ENCODE measurements around the gene TCEA3. TPM values are rescaled to one million over a fixed set of nuclear protein-coding genes. Genes with fewer than 3 reads are reported as not detected.
A peak's percentile ranks its signal among the peaks of the same experiment; 100 is the strongest.

TCEA3 gene
- total and polyA plus RNA-seq, 2 of the 4 experiments (the other 2 are of a cell fraction): 3.0 to 6.3 TPM

- no peak overlapping the region for H4K5ac ChIP-seq (ENCODE audit: low read depth, low read length)
- H3K4me3 ChIP-seq (ENCODE audit: insufficient read depth, low read depth, low read length): no peak overlapping the region
- ChIA-PET POLR2A (ENCODE audit: unreplicated experiment) (no interaction called here), CTCF (no interaction called here)
- no peak overlapping the region for H3K27ac ChIP-seq (ENCODE audit: insufficient read depth, low read length)
- peaks cover 26 to 44% of the 10 kb centered on the region in 2 experiments for H3K79me1 ChIP-seq (ENCODE audit: low read depth in 1 of 2, low read length in 2 of 2)
- WGBS, 2 experiments (ENCODE audit: extremely low coverage in 2 of 2, insufficient read length in 1 of 2): 84% methylated on average over 7 of the region's 13 CpGs; no CpG with 5 or more reads in 1 of the 2 experiments
- peaks cover 20% of the 10 kb centered on the region for H3K4me1 ChIP-seq (ENCODE audit: control insufficient read depth, insufficient read depth, low read length)
- no peak overlapping the region for H2BK5ac ChIP-seq (ENCODE audit: low read depth, low read length, poor library complexity, severe bottlenecking)
- H4K8ac ChIP-seq (ENCODE audit: low read depth in 2 of 2, low read length in 2 of 2): no peak overlapping the region
- dilution Hi-C loops (cut with HindIII; ENCODE audit: low sequenced_read_pairs, unreplicated experiment) (no loop called here), intact Hi-C loops (cut with micrococcal nuclease) (no loop called here), in situ Hi-C loops (cut with MboI; ENCODE audit: low sequenced_read_pairs) (no loop called here)
- no peak overlapping the region for H2BK15ac ChIP-seq (ENCODE audit: low read depth, low read length)
- no peak overlapping the region for H3K18ac ChIP-seq (ENCODE audit: low read depth, low read length)
- H3K56ac ChIP-seq (ENCODE audit: extremely low read depth, insufficient read depth, low read length): no peak overlapping the region
- peaks cover 12% of the 10 kb centered on the region for H3K9me1 ChIP-seq (ENCODE audit: insufficient read depth, low read length)
- H2AK5ac ChIP-seq (ENCODE audit: low read depth, low read length): peak overlapping the region; percentile 20; the same call in 1 of the 2 replicates
- peaks cover 2% of the 10 kb centered on the region; the same call in 1 of the 2 replicates for H3K36me3 ChIP-seq (ENCODE audit: control insufficient read depth, insufficient read depth, low read length)
- H4K20me1 ChIP-seq (ENCODE audit: insufficient read depth, low read length): peaks cover 5% of the 10 kb centered on the region; the same call in 1 of the 2 replicates
- H3K27me3 ChIP-seq (ENCODE audit: control insufficient read depth, insufficient read depth, low read length): no peaks in the 10 kb centered on the region
- H3K9ac ChIP-seq (ENCODE audit: low read depth, low read length): no peak overlapping the region
- H2AK9ac ChIP-seq (replicated peaks; ENCODE audit: low read depth, low read length, poor library complexity): no peak overlapping the region
- no peak overlapping the region for H3K14ac ChIP-seq (replicated peaks; ENCODE audit: low read depth, low read length)
- H3K4ac ChIP-seq (ENCODE audit: low read depth, low read length): no peak overlapping the region
- no peak overlapping the region for H2AFZ ChIP-seq (replicated peaks; ENCODE audit: low read length, poor library complexity)
- BruUV-seq (replicated peaks): no TSS peak
- ATAC-seq (ENCODE audit: low read depth) (no peak), DNase-seq (no peak)
- no peak overlapping the region for H3K4me2 ChIP-seq (ENCODE audit: low read depth, low read length)
- no peak overlapping the region for H3K23ac ChIP-seq (ENCODE audit: low read depth, low read length)
- no peak overlapping the region for H2BK120ac ChIP-seq (ENCODE audit: low read depth, low read length)
- no peaks in the 10 kb centered on the region for H3K9me3 ChIP-seq (ENCODE audit: control insufficient read depth, insufficient read depth, low read length)
- H2BK20ac ChIP-seq (ENCODE audit: low read depth, low read length): no peak overlapping the region
- no peak overlapping the region for H4K91ac ChIP-seq (ENCODE audit: insufficient read depth, low read depth, low read length)
- TF ChIP-seq CTCF (conservative IDR thresholded peaks at IDR 0.05; ENCODE audit: low read depth, low read length) (no peak), RAD21 (IDR thresholded peaks at IDR 0.05; ENCODE audit: low read length) (no peak), CHD1 (IDR thresholded peaks at IDR 0.05; ENCODE audit: low read depth, low read length) (no peak), RFX5 (IDR thresholded peaks at IDR 0.05; ENCODE audit: low read depth, low read length) (no peak), MAZ (IDR thresholded peaks at IDR 0.05; ENCODE audit: borderline replicate concordance, low read depth, low read length) (no peak), USF2 (IDR thresholded peaks at IDR 0.05; ENCODE audit: low read depth, low read length) (no peak), NFE2L2 (IDR thresholded peaks at IDR 0.05; ENCODE audit: low read depth, low read length) (no peak), RCOR1 (IDR thresholded peaks at IDR 0.05; ENCODE audit: insufficient replicate concordance, low read length) (no peak), CEBPB (IDR thresholded peaks at IDR 0.05; ENCODE audit: low read depth, low read length) (no peak), BHLHE40 (IDR thresholded peaks at IDR 0.05; ENCODE audit: low read depth, low read length) (no peak), SMC3 (IDR thresholded peaks at IDR 0.05; ENCODE audit: low read depth, low read length) (no peak), MAFK (IDR thresholded peaks at IDR 0.05; ENCODE audit: low read depth, low read length) (no peak), ELK1 (IDR thresholded peaks at IDR 0.05; ENCODE audit: borderline replicate concordance, low read depth, low read length) (no peak), POLR2A (IDR thresholded peaks at IDR 0.05; ENCODE audit: low read depth, low read length) (no peak), MXI1 (IDR thresholded peaks at IDR 0.05; ENCODE audit: borderline replicate concordance, low read depth, low read length) (no peak)
These were observed 52.3 kb downstream of the TCEA3 start for GRCh38 chr1:23371987-23372880.

Measured in IMR-90 (cell line).